Neural progenitor cell (in vitro differentiated cells): ENCODE data around the gene KISS1R.

ENCODE experiments used
- CTCF ChIP-seq: fragments of 200-600 bp; sonication (generic); IDR thresholded peaks from 2 replicates; pipeline ENCODE4 v1.5.1; 2017; ENCODE audit warnings: antibody characterized with exemption, mild to moderate bottlenecking
- EZH2phosphoT487 ChIP-seq: fragments of 200-600 bp; sonication (generic); IDR thresholded peaks from 2 replicates; pipeline ENCODE4 v1.6.1; 2017; ENCODE audit warnings: antibody characterized with exemption

DNA sequence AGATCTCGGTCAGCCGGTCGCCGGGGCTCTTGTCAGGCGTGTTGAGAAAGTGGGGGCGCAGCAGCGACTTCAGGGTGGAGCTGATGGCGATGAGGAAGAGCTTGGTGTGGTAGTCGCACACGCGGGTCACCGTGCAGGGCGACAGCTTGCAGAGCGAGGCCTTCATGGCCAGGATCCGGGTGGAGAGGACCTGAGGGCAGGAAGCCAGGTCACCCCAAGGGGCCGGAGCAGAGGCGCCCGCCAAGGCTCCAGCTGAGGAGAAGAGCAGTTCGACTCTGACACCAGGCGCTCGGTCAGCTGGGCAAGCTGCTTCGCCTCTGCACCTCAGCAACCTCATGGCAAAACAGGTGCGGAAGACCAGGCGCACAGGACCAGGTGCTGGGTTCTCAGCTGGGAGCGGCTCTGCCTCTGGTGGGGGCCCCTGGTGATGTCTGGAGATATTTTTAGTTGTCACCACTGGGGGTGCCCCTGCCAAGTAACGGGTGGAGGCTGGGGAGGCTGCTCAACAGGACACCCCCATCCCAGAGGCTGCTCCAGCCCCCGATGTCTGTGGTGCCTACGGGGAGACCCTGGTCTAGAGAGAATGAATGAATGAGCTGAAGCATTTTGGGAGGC lies 41.8 kb upstream of the KISS1R start:
- TF ChIP-seq CTCF (no peak), EZH2phosphoT487 (no peak)
